ENCODE data around the gene IGSF23. TPM values are rescaled to one million over a fixed set of nuclear protein-coding genes. Genes with fewer than 3 reads are reported as not detected.

Gene IGSF23
- total and polyA plus RNA-seq, 2 experiments from 2014 or later: not detected

GRCh38 chr19:44618640-44619357 is 5.4 kb downstream of the IGSF23 start (continued):
- TF ChIP-seq ZNF462 (CRISPR knock-in tag; IDR thresholded peaks at IDR 0.05): no peak
- no peak for TF ChIP-seq REST (IDR thresholded peaks at IDR 0.05; ENCODE audit: unreplicated experiment)
- no peak for TF ChIP-seq STAT1 (IDR thresholded peaks at IDR 0.05; ENCODE audit: unreplicated experiment)
- TF ChIP-seq POLR2AphosphoS5 (IDR thresholded peaks at IDR 0.05; ENCODE audit: low read depth): no peak
- no peak for TF ChIP-seq EZH2phosphoT487 (IDR thresholded peaks at IDR 0.05; ENCODE audit: unreplicated experiment)
- no peak for TF ChIP-seq CTCF (conservative IDR thresholded peaks at IDR 0.05; ENCODE audit: low read depth in 2 of 2)
- TF ChIP-seq ETS1 (IDR thresholded peaks at IDR 0.05): no peak
- no peak for TF ChIP-seq NANOG (IDR thresholded peaks at IDR 0.05; ENCODE audit: borderline replicate concordance)
- no peak for TF ChIP-seq ZNF331 (CRISPR knock-in tag; IDR thresholded peaks at IDR 0.05; ENCODE audit: low read depth)

Measured in GM23338 (cell line).